GM19239 (cell line): ENCODE measurements around the gene CCT4.

Source experiments
- DNase-seq: peaks from one replicate; pipeline ENCODE4 v3.0.0; 2011; ENCODE audit warnings: low spot score; ENCODE audit not compliant: insufficient read length
- FAIRE-seq: peaks from 2 replicates; lab custom pipeline; 2011; peaks lifted over from hg19 to GRCh38; lab: Jason Lieb, UNC

Gene CCT4

DNA sequence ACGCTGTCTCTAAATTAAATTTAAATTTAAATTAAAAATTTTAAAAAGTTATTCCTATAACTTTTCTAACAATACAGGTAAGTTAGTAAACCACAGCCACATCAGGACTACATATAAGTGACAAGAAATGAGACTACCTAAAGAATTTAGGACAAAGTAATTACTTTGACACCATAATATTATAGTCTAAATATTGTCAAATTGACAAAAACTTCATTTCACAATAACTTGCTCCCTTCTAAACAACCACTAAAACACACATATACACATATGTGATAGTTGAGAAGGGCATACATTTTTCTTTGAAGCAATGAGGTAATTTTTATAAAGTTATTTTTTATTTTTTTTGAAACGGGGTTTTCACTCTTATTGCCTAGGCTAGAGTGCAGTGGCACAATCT is 66.2 kb downstream of the CCT4 start:
- FAIRE-seq (no peak), DNase-seq (no peak)
